Fibroblast of lung (primary cell): ENCODE measurements around the gene PLEKHH2. TPM values are rescaled to one million over a fixed set of nuclear protein-coding genes. Genes with fewer than 3 reads are reported as not detected.

Experiments used
- DNase-seq, 2 donors: peaks; one replicate each; pipeline versions ENCODE4 v3.0.0 to v3.0.0-alpha.2; 2010; ENCODE audit warnings: low read depth in 2 of 2
- H2AFZ ChIP-seq: 2 replicates; pipeline ENCODE4 v1.5.1; 2012; ENCODE audit warnings: low read length, control low read depth, inconsistent platforms
- H3K27ac ChIP-seq: 2 replicates; pipeline ENCODE4 v1.5.1; 2011; ENCODE audit warnings: low read length, control low read depth; ENCODE audit not compliant: insufficient read depth
- H3K27me3 ChIP-seq: 2 replicates; pipeline ENCODE4 v1.5.1; 2011; ENCODE audit warnings: mild to moderate bottlenecking, low read length; ENCODE audit not compliant: control insufficient read depth, insufficient read depth
- H3K36me3 ChIP-seq: 2 replicates; pipeline ENCODE4 v1.5.1; 2011; ENCODE audit warnings: low read length; ENCODE audit not compliant: control insufficient read depth, insufficient read depth
- H3K4me1 ChIP-seq: 2 replicates; pipeline ENCODE4 v1.5.1; 2011; ENCODE audit warnings: low read length; ENCODE audit not compliant: control insufficient read depth, insufficient read depth; ENCODE audit errors: extremely low read depth
- H3K4me2 ChIP-seq: 2 replicates; pipeline ENCODE4 v1.5.1; 2011; ENCODE audit warnings: low read length, control low read depth; ENCODE audit not compliant: insufficient read depth; ENCODE audit errors: extremely low read depth
- H3K4me3 ChIP-seq, 4 experiments: fragments of 200-600 bp in 1 of 4; sonication (generic) in 1 of 4; replicated peaks in 1 of 4; 2 replicates each; pipeline ENCODE4 v1.5.1; 2011 to 2016; ENCODE audit warnings: low read length in 4 of 4, low read depth in 3 of 4, mild to moderate bottlenecking in 3 of 4, control low read depth in 2 of 4, inconsistent platforms in 1 of 4, mixed read lengths in 1 of 4; ENCODE audit not compliant: insufficient read depth in 1 of 4; ENCODE audit errors: control extremely low read depth in 1 of 4
- H3K79me2 ChIP-seq: 2 replicates; pipeline ENCODE4 v1.5.1; 2012; ENCODE audit warnings: mild to moderate bottlenecking, low read length, inconsistent platforms; ENCODE audit not compliant: control insufficient read depth, insufficient read depth
- H3K9ac ChIP-seq: 2 replicates; pipeline ENCODE4 v1.5.1; 2011; ENCODE audit warnings: mild to moderate bottlenecking, low read length, control low read depth; ENCODE audit not compliant: insufficient read depth
- H3K9me3 ChIP-seq: 2 replicates; pipeline ENCODE4 v1.5.1; 2012; ENCODE audit warnings: low read depth, low read length; ENCODE audit not compliant: control insufficient read depth, insufficient read depth
- H4K20me1 ChIP-seq: 2 replicates; pipeline ENCODE4 v1.5.1; 2011; ENCODE audit warnings: low read length; ENCODE audit not compliant: control insufficient read depth, insufficient read depth; ENCODE audit errors: extremely low read depth
- EZH2 ChIP-seq: IDR thresholded peaks from 2 replicates; pipeline ENCODE4 v1.5.1; 2012; ENCODE audit warnings: low read length, control low read depth, mild to moderate bottlenecking; ENCODE audit errors: missing control alignments
- polyA plus RNA-seq, 2 donors: library from polyadenylated mRNA; depleted of rRNA in 1 of 2; stranded (reverse) in 1 of 2; unstranded in 1 of 2; fragments of >200 nt; gene quantifications; 2 replicates each; pipeline ENCODE4 v1.2.1, GENCODE V29; 2011 to 2012; ENCODE audit warnings: missing spikeins in 1 of 2
- total RNA-seq: library from RNA; depleted of rRNA; stranded (reverse); fragments of >200 nt; gene quantifications from 2 replicates; pipeline ENCODE4 v1.2.1, GENCODE V29; 2014
- TF ChIP-seq, protein P1 (sequence below), 2 donors: IDR thresholded peaks in 1 of 2; conservative IDR thresholded peaks in 1 of 2; 1 replicate in 1 of 2; 2 replicates in 1 of 2; pipeline ENCODE4 v1.5.1; 2011 to 2012; ENCODE audit warnings: low read length in 2 of 2, control low read depth in 1 of 2, inconsistent platforms in 1 of 2, low read depth in 1 of 2, mild to moderate bottlenecking in 1 of 2

The PLEKHH2 gene
- total and polyA plus RNA-seq, 2 donors (not counting 1 experiment from before 2014, with no cell fraction given): 6.9 to 14.0 TPM

DNA sequence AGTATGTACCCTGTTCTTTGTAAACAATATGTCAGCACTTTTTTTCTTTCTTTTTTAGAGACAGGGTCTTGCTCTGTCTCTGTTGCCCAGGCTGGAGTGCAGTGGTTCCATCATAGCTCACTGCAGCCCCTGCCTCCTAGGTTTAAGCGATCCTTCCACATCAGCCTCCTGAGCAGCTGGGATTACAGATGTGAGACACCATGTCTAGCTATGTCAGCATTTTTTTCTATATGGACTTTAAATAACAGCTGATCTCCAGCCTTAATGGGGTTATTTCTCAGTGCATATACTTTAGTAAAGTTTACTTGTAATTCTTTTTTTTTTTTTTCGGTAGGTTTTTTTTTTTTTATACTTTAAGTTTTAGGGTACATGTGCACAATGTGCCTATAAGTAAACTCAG, 174.9 kb downstream of the PLEKHH2 start:
- H3K27me3 ChIP-seq: no peaks in the 10 kb centered on the region
- TF ChIP-seq EZH2: no peak
- TF ChIP-seq, protein P1, sequence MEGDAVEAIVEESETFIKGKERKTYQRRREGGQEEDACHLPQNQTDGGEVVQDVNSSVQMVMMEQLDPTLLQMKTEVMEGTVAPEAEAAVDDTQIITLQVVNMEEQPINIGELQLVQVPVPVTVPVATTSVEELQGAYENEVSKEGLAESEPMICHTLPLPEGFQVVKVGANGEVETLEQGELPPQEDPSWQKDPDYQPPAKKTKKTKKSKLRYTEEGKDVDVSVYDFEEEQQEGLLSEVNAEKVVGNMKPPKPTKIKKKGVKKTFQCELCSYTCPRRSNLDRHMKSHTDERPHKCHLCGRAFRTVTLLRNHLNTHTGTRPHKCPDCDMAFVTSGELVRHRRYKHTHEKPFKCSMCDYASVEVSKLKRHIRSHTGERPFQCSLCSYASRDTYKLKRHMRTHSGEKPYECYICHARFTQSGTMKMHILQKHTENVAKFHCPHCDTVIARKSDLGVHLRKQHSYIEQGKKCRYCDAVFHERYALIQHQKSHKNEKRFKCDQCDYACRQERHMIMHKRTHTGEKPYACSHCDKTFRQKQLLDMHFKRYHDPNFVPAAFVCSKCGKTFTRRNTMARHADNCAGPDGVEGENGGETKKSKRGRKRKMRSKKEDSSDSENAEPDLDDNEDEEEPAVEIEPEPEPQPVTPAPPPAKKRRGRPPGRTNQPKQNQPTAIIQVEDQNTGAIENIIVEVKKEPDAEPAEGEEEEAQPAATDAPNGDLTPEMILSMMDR (conservative IDR thresholded peaks at IDR 0.05 in 1 of 2, IDR thresholded peaks at IDR 0.05 in 1 of 2; ENCODE audit: low read depth in 1 of 2, low read length in 2 of 2): no peak
- H3K4me1 ChIP-seq: no peaks in the 10 kb centered on the region
- no peak for DNase-seq
- H4K20me1 ChIP-seq: no peaks in the 10 kb centered on the region
- H3K4me2 ChIP-seq: no peak overlapping the region
- H3K9ac ChIP-seq: no peak overlapping the region
- no peak overlapping the region for H2AFZ ChIP-seq
- H3K4me3 ChIP-seq: no peak overlapping the region
- H3K27ac ChIP-seq: no peak overlapping the region
- no peaks in the 10 kb centered on the region for H3K36me3 ChIP-seq
- H3K9me3 ChIP-seq: no peaks in the 10 kb centered on the region
- H3K79me2 ChIP-seq: no peaks in the 10 kb centered on the region

DNA sequence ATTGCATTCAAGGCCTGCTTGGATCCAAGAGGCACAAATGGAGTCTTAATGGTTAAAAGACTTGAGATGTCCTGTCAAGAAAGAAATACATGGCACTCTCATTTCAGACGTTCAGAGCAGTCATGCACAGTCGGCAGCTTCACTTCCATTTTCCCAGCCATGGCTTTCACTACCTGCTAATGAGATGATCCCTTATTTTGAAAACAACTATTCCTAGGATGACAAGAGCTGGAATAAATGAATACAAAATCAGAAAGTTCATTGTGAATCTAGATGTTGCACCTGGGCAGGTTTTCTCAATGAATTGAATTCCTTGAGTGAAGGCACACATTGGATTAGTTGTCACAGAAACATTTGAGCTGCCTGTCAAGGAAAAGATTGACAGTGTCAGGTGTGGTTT, 175.9 kb downstream of the PLEKHH2 start:
- no peak overlapping the region for H3K9ac ChIP-seq
- H3K36me3 ChIP-seq: no peaks in the 10 kb centered on the region
- H4K20me1 ChIP-seq: no peaks in the 10 kb centered on the region
- DNase-seq: no peak
- H3K4me2 ChIP-seq: no peak overlapping the region
- no peaks in the 10 kb centered on the region for H3K79me2 ChIP-seq
- no peak for TF ChIP-seq EZH2
- TF ChIP-seq, protein P1 (conservative IDR thresholded peaks at IDR 0.05 in 1 of 2, IDR thresholded peaks at IDR 0.05 in 1 of 2; ENCODE audit: low read depth in 1 of 2, low read length in 2 of 2): no peak
- no peak overlapping the region for H3K4me3 ChIP-seq
- H3K9me3 ChIP-seq: no peaks in the 10 kb centered on the region
- no peaks in the 10 kb centered on the region for H3K4me1 ChIP-seq
- H3K27ac ChIP-seq: no peak overlapping the region
- no peaks in the 10 kb centered on the region for H3K27me3 ChIP-seq
- H2AFZ ChIP-seq: no peak overlapping the region

DNA sequence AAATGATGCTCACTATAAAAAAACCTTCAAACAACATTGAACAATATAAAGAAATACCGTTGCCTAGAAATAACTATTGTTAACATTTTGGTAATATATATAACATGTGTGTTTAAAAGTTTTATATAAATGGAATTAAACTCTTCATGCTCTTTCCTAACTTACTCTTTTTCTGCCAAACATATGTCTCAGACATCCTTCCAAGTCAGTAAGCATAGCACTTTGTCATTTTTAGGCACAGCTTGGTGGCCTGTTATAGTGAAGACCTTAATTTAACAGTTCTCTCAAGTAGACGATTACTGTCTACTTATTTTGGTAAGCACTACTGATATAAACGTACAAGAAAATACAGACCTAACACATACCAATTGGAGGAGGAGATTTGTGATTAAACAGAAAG, 177.7 kb downstream of the PLEKHH2 start:
- Histone ChIP-seq H3K4me1 (no peaks in the 10 kb centered on the region), H3K36me3 (no peaks in the 10 kb centered on the region), H3K27me3 (no peaks in the 10 kb centered on the region), H2AFZ (no peak overlapping the region), H3K4me3 (no peak overlapping the region), H3K4me2 (no peak overlapping the region), H3K79me2 (no peaks in the 10 kb centered on the region), H3K9ac (no peak overlapping the region), H3K27ac (no peak overlapping the region), H3K9me3 (no peaks in the 10 kb centered on the region), H4K20me1 (no peaks in the 10 kb centered on the region)
- TF ChIP-seq, protein P1 (conservative IDR thresholded peaks at IDR 0.05 in 1 of 2, IDR thresholded peaks at IDR 0.05 in 1 of 2; ENCODE audit: low read depth in 1 of 2, low read length in 2 of 2): no peak
- no peak for TF ChIP-seq EZH2
- DNase-seq: no peak

Other genes with a start within 250 kb of the PLEKHH2 start
- gene THADA, start 41.2 kb upstream of the PLEKHH2 start, total RNA-seq: 32.4 and 36.2 TPM in 2 replicates
- gene THADA, start 41.2 kb upstream of the PLEKHH2 start, polyA plus RNA-seq: 9.2 and 15.4 TPM in 2 replicates
- gene C1GALT1C1L, start 39.2 kb downstream of the PLEKHH2 start, total RNA-seq: 0.33 and 0.51 TPM in 2 replicates
- 0.82 and 1.9 TPM in 2 replicates for gene C1GALT1C1L, start 39.2 kb downstream of the PLEKHH2 start, polyA plus RNA-seq
- gene DYNC2LI1, start 136.8 kb downstream of the PLEKHH2 start, total RNA-seq: 24.4 and 28.0 TPM in 2 replicates
- gene DYNC2LI1, start 136.8 kb downstream of the PLEKHH2 start, polyA plus RNA-seq: 14.7 and 23.6 TPM in 2 replicates
- gene ABCG5, start 201.6 kb downstream of the PLEKHH2 start, total RNA-seq: not detected in 2 replicates
- not detected in 2 replicates for gene ABCG5, start 201.6 kb downstream of the PLEKHH2 start, polyA plus RNA-seq
- not detected in 2 replicates for gene ABCG8, start 201.7 kb downstream of the PLEKHH2 start, total RNA-seq
- not detected in 2 replicates for gene ABCG8, start 201.7 kb downstream of the PLEKHH2 start, polyA plus RNA-seq